ENCODE measurements around the gene GPLD1. TPM values are rescaled to one million over a fixed set of nuclear protein-coding genes. Genes with fewer than 3 reads are reported as not detected.

The GPLD1 gene
- total RNA-seq, 1 donor from 2014 or later, result 3.6 TPM

DNA sequence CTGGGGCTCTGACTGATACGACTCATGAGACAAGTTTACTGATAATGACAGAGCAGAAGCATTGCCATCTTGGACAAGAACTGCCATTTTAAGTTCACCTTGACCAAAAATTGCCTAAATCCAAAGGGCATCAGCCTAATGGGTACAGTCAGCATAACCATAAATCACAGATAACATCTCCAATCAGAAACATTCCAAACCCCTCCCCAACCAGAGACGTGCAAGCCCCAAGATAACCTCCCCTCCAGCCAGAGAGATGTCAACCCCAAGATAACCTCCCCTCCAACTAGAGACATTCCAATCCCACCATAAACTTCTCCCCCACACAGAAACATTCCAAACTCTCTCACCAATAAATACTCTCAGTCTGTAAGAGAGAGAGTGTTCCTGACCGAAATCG lies 10.5 kb downstream of the GPLD1 start:
- TF ChIP-seq, protein P1, sequence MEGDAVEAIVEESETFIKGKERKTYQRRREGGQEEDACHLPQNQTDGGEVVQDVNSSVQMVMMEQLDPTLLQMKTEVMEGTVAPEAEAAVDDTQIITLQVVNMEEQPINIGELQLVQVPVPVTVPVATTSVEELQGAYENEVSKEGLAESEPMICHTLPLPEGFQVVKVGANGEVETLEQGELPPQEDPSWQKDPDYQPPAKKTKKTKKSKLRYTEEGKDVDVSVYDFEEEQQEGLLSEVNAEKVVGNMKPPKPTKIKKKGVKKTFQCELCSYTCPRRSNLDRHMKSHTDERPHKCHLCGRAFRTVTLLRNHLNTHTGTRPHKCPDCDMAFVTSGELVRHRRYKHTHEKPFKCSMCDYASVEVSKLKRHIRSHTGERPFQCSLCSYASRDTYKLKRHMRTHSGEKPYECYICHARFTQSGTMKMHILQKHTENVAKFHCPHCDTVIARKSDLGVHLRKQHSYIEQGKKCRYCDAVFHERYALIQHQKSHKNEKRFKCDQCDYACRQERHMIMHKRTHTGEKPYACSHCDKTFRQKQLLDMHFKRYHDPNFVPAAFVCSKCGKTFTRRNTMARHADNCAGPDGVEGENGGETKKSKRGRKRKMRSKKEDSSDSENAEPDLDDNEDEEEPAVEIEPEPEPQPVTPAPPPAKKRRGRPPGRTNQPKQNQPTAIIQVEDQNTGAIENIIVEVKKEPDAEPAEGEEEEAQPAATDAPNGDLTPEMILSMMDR (IDR thresholded peaks at IDR 0.05), result no peak
- intact Hi-C loops (cut with DNase I), result no loop called here

DNA sequence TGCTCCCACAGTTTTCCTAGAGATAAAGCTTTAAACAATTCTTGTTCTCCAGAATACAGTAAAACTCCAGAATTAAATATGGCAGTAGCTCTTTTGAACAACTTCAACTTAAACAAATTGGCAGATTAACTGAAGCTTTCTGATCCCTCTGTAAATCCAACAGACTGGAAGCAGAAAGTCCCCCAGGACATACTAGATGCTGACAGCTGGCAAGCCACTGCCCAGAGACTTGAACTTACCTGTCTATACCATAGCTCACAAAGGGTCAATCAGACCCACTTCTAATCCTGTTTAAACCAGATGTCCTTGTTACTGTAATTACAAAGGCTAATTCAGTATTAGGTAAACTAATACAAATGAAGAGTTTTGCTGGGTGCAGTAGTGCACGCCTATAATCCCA lies 12.3 kb downstream of the GPLD1 start:
- TF ChIP-seq, protein P1 (IDR thresholded peaks at IDR 0.05), result no peak
- intact Hi-C loops (cut with DNase I), result no loop called here
- Histone ChIP-seq H3K9me3 (no peaks in the 10 kb centered on the region), H3K36me3 (no peaks in the 10 kb centered on the region), H3K27ac (no peak overlapping the region), H3K27me3 (ENCODE audit: low read depth) (no peaks in the 10 kb centered on the region), H3K4me1 (no peaks in the 10 kb centered on the region), H3K4me3 (no peak overlapping the region)
- ATAC-seq (no peak), DNase-seq (no peak)

More for the DNA sequence above, 10.5 kb downstream of the GPLD1 start:
- Histone ChIP-seq H3K27me3 (ENCODE audit: low read depth) (no peaks in the 10 kb centered on the region), H3K4me1 (no peaks in the 10 kb centered on the region), H3K36me3 (no peaks in the 10 kb centered on the region), H3K9me3 (no peaks in the 10 kb centered on the region), H3K4me3 (no peak overlapping the region), H3K27ac (no peak overlapping the region)
- DNase-seq, result no peak
- no peak for ATAC-seq

DNA sequence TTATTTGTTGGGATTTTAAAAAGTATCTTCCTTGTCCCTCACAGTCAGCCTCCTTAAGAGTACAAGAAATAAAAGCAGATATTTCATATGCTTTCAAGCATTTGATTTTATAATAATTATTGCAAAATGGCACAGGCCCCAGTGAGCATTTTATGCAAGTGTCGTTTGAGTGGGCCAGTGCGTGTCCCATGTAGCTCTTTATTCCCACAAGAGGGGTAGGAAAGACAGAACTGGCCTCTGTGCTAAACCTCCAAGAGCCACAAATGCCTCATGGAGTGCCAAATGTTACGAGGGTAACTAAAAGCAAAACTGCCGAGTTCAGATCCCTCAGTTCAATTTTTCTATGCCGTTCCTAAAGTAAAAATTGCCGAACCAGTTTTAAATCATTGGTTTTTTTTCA lies 12.7 kb downstream of the GPLD1 start:
- H3K27me3 ChIP-seq (ENCODE audit: low read depth), result no peaks in the 10 kb centered on the region
- H3K4me3 ChIP-seq, result no peak overlapping the region
- ATAC-seq (no peak), DNase-seq (no peak)
- no peaks in the 10 kb centered on the region for H3K9me3 ChIP-seq
- no peak overlapping the region for H3K27ac ChIP-seq
- no peaks in the 10 kb centered on the region for H3K36me3 ChIP-seq
- TF ChIP-seq, protein P1 (IDR thresholded peaks at IDR 0.05), result no peak
- intact Hi-C loops (cut with DNase I), result no loop called here
- no peaks in the 10 kb centered on the region for H3K4me1 ChIP-seq

DNA sequence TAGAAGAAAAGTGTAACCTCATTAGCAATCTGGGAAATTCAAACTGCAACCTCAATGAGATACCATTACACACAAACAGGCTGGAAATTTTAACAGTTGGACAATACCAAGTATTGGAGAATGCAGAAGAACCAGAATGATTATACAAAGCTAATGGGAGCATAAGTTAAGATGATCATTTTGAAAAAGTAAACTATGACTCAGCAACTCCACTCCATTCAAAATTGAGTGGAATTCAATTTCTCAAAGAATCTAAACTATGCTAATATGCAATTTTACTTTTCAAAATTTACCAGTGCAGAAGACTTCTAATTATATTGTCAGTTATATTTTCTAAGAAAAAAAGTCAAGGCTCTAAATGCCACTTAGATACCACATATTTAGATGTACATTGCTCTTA lies 17.2 kb downstream of the GPLD1 start:
- no peak for ATAC-seq
- TF ChIP-seq, protein P1 (IDR thresholded peaks at IDR 0.05), result no peak
- no peak for DNase-seq
- intact Hi-C loops (cut with DNase I), result no loop called here
- Histone ChIP-seq H3K36me3 (no peaks in the 10 kb centered on the region), H3K4me3 (no peak overlapping the region), H3K4me1 (no peaks in the 10 kb centered on the region), H3K27me3 (ENCODE audit: low read depth) (no peaks in the 10 kb centered on the region), H3K27ac (no peak overlapping the region), H3K9me3 (no peaks in the 10 kb centered on the region)

DNA sequence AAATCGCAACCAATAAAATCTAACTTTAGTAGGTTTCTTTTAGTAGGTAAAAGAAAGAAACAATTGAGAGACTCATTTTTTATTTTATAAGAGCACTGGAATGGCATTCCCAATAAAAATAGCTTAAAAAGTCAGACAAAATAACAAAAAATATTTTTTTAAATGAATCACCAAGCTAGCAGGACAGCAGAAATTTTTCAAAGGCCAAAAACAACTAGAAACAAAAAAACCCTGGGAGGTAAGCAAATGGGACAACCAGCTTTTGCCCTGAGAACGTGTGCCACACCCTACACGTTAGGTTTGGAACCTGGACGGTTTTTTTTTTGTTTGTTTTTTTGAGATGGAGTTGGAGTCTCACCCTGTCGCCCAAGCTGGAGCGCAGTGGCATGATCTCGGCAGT lies 19.6 kb downstream of the GPLD1 start:
- TF ChIP-seq, protein P1 (IDR thresholded peaks at IDR 0.05), result no peak
- H3K27ac ChIP-seq, result no peak overlapping the region

More for the DNA sequence above, 19.6 kb downstream of the GPLD1 start:
- ATAC-seq, result no peak
- H3K9me3 ChIP-seq, result no peaks in the 10 kb centered on the region
- DNase-seq, result no peak
- H3K36me3 ChIP-seq, result no peaks in the 10 kb centered on the region
- no peaks in the 10 kb centered on the region for H3K27me3 ChIP-seq (ENCODE audit: low read depth)
- H3K4me1 ChIP-seq, result no peaks in the 10 kb centered on the region
- no peak overlapping the region for H3K4me3 ChIP-seq
- intact Hi-C loops (cut with DNase I), result no loop called here

All from lower lobe of right lung (tissue), 2 donors.